Epithelial cell of proximal tubule (primary cell): ENCODE measurements around the gene BTBD10. TPM values are rescaled to one million over a fixed set of nuclear protein-coding genes. Genes with fewer than 3 reads are reported as not detected.

Source experiments
- DNase-seq: peaks from one replicate; pipeline ENCODE4 v3.0.0-alpha.2; 2011; ENCODE audit warnings: low read depth
- H3K4me3 ChIP-seq: 2 replicates; pipeline ENCODE4 v1.5.1; 2011; ENCODE audit warnings: low read depth, mild to moderate bottlenecking, low read length
- CTCF ChIP-seq: conservative IDR thresholded peaks from 2 replicates; pipeline ENCODE4 v1.5.1; 2012; ENCODE audit warnings: low read depth, mild to moderate bottlenecking, low read length
- total RNA-seq: library from RNA; depleted of rRNA; stranded (reverse); fragments of >200 nt; gene quantifications from 2 replicates; pipeline ENCODE4 v1.2.3, GENCODE V29; 2015

BTBD10 gene
- total RNA-seq, 1 donor from 2014 or later: 55.5 TPM

- H3K4me3 ChIP-seq: no peak overlapping the region
- TF ChIP-seq CTCF: peak; percentile 62
- no peak for DNase-seq
Observed at GRCh38 chr11:13465909-13466371, 2.9 kb upstream of the BTBD10 start.

- DNase-seq: no peak
- no peak for TF ChIP-seq CTCF
- peak overlapping the region; percentile 89 for H3K4me3 ChIP-seq
Observed at GRCh38 chr11:13463779-13464290, 813 bp upstream of the BTBD10 start.

GRCh38 chr11:13462311-13462900 is 616 bp downstream of the BTBD10 start:
- DNase-seq: no peak
- peak overlapping the region; percentile 89 for H3K4me3 ChIP-seq
- no peak for TF ChIP-seq CTCF

- no peak for TF ChIP-seq CTCF
- peak overlapping the region; percentile 89 for H3K4me3 ChIP-seq
- DNase-seq: no peak
Observed at GRCh38 chr11:13461291-13461690, 1.7 kb downstream of the BTBD10 start.

- no peak for DNase-seq
- H3K4me3 ChIP-seq: no peak overlapping the region
- no peak for TF ChIP-seq CTCF
Observed at GRCh38 chr11:13450832-13451397, 12.1 kb downstream of the BTBD10 start.

GRCh38 chr11:13449522-13449921 is 13.5 kb downstream of the BTBD10 start:
- H3K4me3 ChIP-seq: no peak overlapping the region
- no peak for TF ChIP-seq CTCF
- DNase-seq: no peak

- TF ChIP-seq CTCF: no peak
- no peak for DNase-seq
- no peak overlapping the region for H3K4me3 ChIP-seq
Observed at GRCh38 chr11:13448876-13449275, 14.1 kb downstream of the BTBD10 start.
